HG03575 (cell line): Measurements from ENCODE around the gene C1orf56.

ENCODE experiments used
- ATAC-seq: cut with Tn5 transposase; IDR thresholded peaks from one replicate; pipeline ENCODE4 v1.9.1; 2021; ENCODE audit not compliant: unreplicated experiment, insufficient number of reproducible peaks, low FRiP score; ENCODE audit errors: extremely low read depth

C1orf56 gene

GRCh38 chr1:151047591-151047924 is at the start of gene C1orf56:
Gene C1orf56, plus strand, starts transcription at chr1:151047751. Its CDS starts 97 bp downstream, at chr1:151047848.
- ATAC-seq, result no peak

GRCh38 chr1:150997949-150998348 is 49.6 kb upstream of the C1orf56 start:
- ATAC-seq, result no peak

GRCh38 chr1:150999051-150999674 is 48.4 kb upstream of the C1orf56 start:
- no peak for ATAC-seq

GRCh38 chr1:150999926-151000325 is 47.6 kb upstream of the C1orf56 start:
- ATAC-seq, result no peak

- ATAC-seq, result no peak
These were observed 47.1 kb upstream of the C1orf56 start for GRCh38 chr1:151000408-151000807.

GRCh38 chr1:151001602-151002001 is 45.9 kb upstream of the C1orf56 start:
- no peak for ATAC-seq

GRCh38 chr1:151002051-151002450 is 45.5 kb upstream of the C1orf56 start:
- no peak for ATAC-seq

GRCh38 chr1:151002611-151003010 is 44.9 kb upstream of the C1orf56 start:
- no peak for ATAC-seq

- ATAC-seq, result no peak
These were observed 44.4 kb upstream of the C1orf56 start for GRCh38 chr1:151003180-151003579.

GRCh38 chr1:151005729-151006319 is 41.7 kb upstream of the C1orf56 start:
- no peak for ATAC-seq

GRCh38 chr1:151006327-151007052 is 41.1 kb upstream of the C1orf56 start, which contains the start of gene MINDY1:
Gene MINDY1, minus strand, starts transcription at chr1:151006902. Its CDS starts 4,285 bp downstream, at chr1:151002617.
- no peak for ATAC-seq

- no peak for ATAC-seq
These were observed 39.7 kb upstream of the C1orf56 start for GRCh38 chr1:151007853-151008243.

- no peak for ATAC-seq
These were observed 39.0 kb upstream of the C1orf56 start, which contains the start of gene PRUNE1 for GRCh38 chr1:151008244-151009205. Gene PRUNE1, plus strand, starts transcription at chr1:151008449. Its CDS starts 184 bp downstream, at chr1:151008633.

GRCh38 chr1:151009206-151009587 is 38.4 kb upstream of the C1orf56 start:
- ATAC-seq, result no peak

GRCh38 chr1:151009674-151010345 is 37.7 kb upstream of the C1orf56 start:
- no peak for ATAC-seq

- ATAC-seq, result no peak
These were observed 37.2 kb upstream of the C1orf56 start for GRCh38 chr1:151010346-151010726.

- no peak for ATAC-seq
These were observed 36.2 kb upstream of the C1orf56 start for GRCh38 chr1:151011154-151011850.
